Epithelial cell of umbilical artery (primary cell): ENCODE measurements around the gene DEFB121. TPM values are rescaled to one million over a fixed set of nuclear protein-coding genes. Genes with fewer than 3 reads are reported as not detected.

Source experiments
- total RNA-seq: library from RNA; depleted of rRNA; stranded (reverse); fragments of >200 nt; gene quantifications from 2 replicates; pipeline ENCODE4 v1.2.3, GENCODE V29; 2014

Gene DEFB121
- total RNA-seq: not detected in 2 replicates

GRCh38 chr20:31406115-31406514 is at the start of gene DEFB121:
DEFB121 (minus strand) TSS chr20:31406215; CDS start chr20:31406152, 63 bp downstream.

GRCh38 chr20:31440012-31440659 is 34.1 kb upstream of the DEFB121 start, which contains the start of gene DEFB123:
DEFB123 (plus strand) TSS chr20:31440632; CDS start chr20:31440699, 67 bp downstream.

GRCh38 chr20:31390490-31390889 is 15.5 kb downstream of the DEFB121 start, which contains the start of gene DEFB119:
DEFB119 (minus strand) TSS chr20:31390590; CDS start chr20:31390483, 107 bp downstream.

GRCh38 chr20:31368301-31368700 is 37.7 kb downstream of the DEFB121 start, which contains the start of gene DEFB118:
DEFB118 (plus strand) TSS chr20:31368601; CDS start chr20:31368651, 50 bp downstream.

Other genes with a start within 250 kb of the DEFB121 start
- gene DEFB115, start 148.6 kb downstream of the DEFB121 start, total RNA-seq: not detected in 2 replicates
- gene DEFB116, start 97.6 kb downstream of the DEFB121 start, total RNA-seq: not detected in 2 replicates
- gene DEFB118, start 37.6 kb downstream of the DEFB121 start, total RNA-seq: not detected in 2 replicates
- not detected in 2 replicates for gene DEFB119, start 15.6 kb downstream of the DEFB121 start, total RNA-seq
- gene DEFB123, start 34.4 kb upstream of the DEFB121 start, total RNA-seq: not detected in 2 replicates
- not detected in 2 replicates for gene DEFB124, start 68.9 kb upstream of the DEFB121 start, total RNA-seq
- not detected in 2 replicates for gene REM1, start 69.1 kb upstream of the DEFB121 start, total RNA-seq
- 42.4 and 47.7 TPM in 2 replicates for gene HM13, start 108.2 kb upstream of the DEFB121 start, total RNA-seq
- gene ID1, start 199.1 kb upstream of the DEFB121 start, total RNA-seq: 66.0 and 150 TPM in 2 replicates
- not detected in 2 replicates for gene COX4I2, start 231.7 kb upstream of the DEFB121 start, total RNA-seq